Ovary (tissue), 3 donors: ENCODE data around the gene SLC35A3.

ENCODE experiments used
- CTCF ChIP-seq, 3 donors: fragments of 450-650 bp in 2 of 3; fragments of 200-600 bp in 1 of 3; IDR thresholded peaks; one replicate each; pipeline versions ENCODE4 v1.5.1 to v1.8.0; 2016 to 2022; ENCODE audit warnings: antibody characterized with exemption in 3 of 3, mild to moderate bottlenecking in 1 of 3
- EP300 ChIP-seq: sonication (generic); formaldehyde crosslinking; IDR thresholded peaks from one replicate; pipeline ENCODE4 v1.6.1; 2017; ENCODE audit warnings: antibody characterized with exemption
- POLR2A ChIP-seq: fragments of 450-650 bp; IDR thresholded peaks from one replicate; pipeline ENCODE4 v1.6.1; 2017; ENCODE audit warnings: antibody characterized with exemption, mild to moderate bottlenecking, moderate library complexity
- donor health status: DM: no; HTN: no; CAD: no.

- TF ChIP-seq CTCF (IDR thresholded peaks at IDR 0.05) (no peak), POLR2A (no peak), EP300 (no peak)
Observed at GRCh38 chr1:100010804-100011203, 41.0 kb downstream of the SLC35A3 start.
